Glomerular endothelial cell (primary cell): ENCODE data around the gene PAFAH2. TPM values are rescaled to one million over a fixed set of nuclear protein-coding genes. Genes with fewer than 3 reads are reported as not detected.

Experiments used
- total RNA-seq: library from RNA; depleted of rRNA; stranded (reverse); fragments of >200 nt; gene quantifications from 2 replicates; pipeline ENCODE4 v1.2.3, GENCODE V29; 2015

PAFAH2 gene
- total RNA-seq, 1 donor from 2014 or later: 8.2 TPM

Other genes with a start within 250 kb of the PAFAH2 start
- 172 and 263 TPM in 2 replicates for gene SELENON, start 197.9 kb downstream of the PAFAH2 start, total RNA-seq
- gene MTFR1L, start 178.1 kb downstream of the PAFAH2 start, total RNA-seq: 39.0 and 44.0 TPM in 2 replicates
- gene AUNIP, start 138.6 kb downstream of the PAFAH2 start, total RNA-seq: 0.68 and 1.6 TPM in 2 replicates
- gene PAQR7, start 122.4 kb downstream of the PAFAH2 start, total RNA-seq: 7.5 and 8.1 TPM in 2 replicates
- 106 and 163 TPM in 2 replicates for gene STMN1, start 91.6 kb downstream of the PAFAH2 start, total RNA-seq
- 0.06 TPM in 1 of 2 replicates, not detected in the other for gene EXTL1, start 23.7 kb upstream of the PAFAH2 start, total RNA-seq
- not detected in 2 replicates for gene SLC30A2, start 48.1 kb upstream of the PAFAH2 start, total RNA-seq
- gene TRIM63, start 69.6 kb upstream of the PAFAH2 start, total RNA-seq: not detected in 2 replicates
- 1.8 and 5.4 TPM in 2 replicates for gene PDIK1L, start 113.8 kb upstream of the PAFAH2 start, total RNA-seq
- gene FAM110D, start 161.0 kb upstream of the PAFAH2 start, total RNA-seq: 4.1 and 5.8 TPM in 2 replicates
- not detected in 2 replicates for gene C1orf232, start 170.9 kb upstream of the PAFAH2 start, total RNA-seq
- 26.5 and 27.2 TPM in 2 replicates for gene ZNF593, start 171.8 kb upstream of the PAFAH2 start, total RNA-seq
- gene ZNF593OS, start 173.8 kb upstream of the PAFAH2 start, total RNA-seq: not detected in 2 replicates
- 1.0 TPM in 1 of 2 replicates, not detected in the other for gene CNKSR1, start 179.4 kb upstream of the PAFAH2 start, total RNA-seq
- not detected in 2 replicates for gene CATSPER4, start 192.5 kb upstream of the PAFAH2 start, total RNA-seq
- 7.4 and 7.9 TPM in 2 replicates for gene CEP85, start 236.1 kb upstream of the PAFAH2 start, total RNA-seq